IPS-NIHi7 (cell line): ENCODE results near the gene AZIN2.

ENCODE experiments used
- DNase-seq: peaks from one replicate; pipeline ENCODE4 v3.0.0; 2012; ENCODE audit warnings: mixed read lengths; ENCODE audit errors: extremely low spot score

AZIN2 gene

DNA sequence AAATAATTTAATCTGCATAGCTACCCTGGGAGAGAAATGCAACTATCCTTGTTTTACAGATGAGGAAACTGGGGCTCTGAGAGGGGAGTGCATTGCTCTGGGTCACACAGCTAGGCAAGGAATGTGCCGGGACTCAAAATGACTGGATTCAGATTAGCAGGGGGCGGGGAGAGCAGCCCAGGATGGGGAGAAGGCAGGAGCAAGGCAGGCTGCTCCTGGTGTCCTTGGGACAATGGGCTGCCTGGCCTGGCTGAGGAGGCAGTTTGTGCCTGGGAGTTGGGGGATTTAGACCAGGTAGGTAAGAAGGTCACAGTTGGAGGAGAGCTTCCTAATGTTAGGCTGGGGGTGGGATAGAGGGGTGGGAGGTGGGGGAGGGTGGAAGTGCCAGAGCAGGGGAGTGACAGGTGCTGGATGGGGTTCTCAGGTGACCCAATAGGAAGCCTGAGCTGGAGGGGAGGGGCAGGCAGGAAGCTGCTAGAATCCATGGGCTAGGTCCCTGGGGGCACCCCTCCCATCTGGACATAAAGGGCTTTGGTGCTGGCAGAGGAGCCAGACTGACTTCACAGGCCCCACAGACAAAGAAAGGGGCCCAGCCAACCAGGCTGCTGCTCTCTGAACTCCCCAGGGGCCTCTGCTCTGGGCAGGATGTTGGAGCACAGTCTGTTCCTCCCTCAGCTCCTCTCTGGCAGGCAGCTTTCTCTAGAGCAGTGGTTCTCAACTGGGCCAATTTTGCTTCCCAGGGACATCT lies 71.9 kb downstream of the AZIN2 start:
- DNase-seq, result peak; percentile 83

DNA sequence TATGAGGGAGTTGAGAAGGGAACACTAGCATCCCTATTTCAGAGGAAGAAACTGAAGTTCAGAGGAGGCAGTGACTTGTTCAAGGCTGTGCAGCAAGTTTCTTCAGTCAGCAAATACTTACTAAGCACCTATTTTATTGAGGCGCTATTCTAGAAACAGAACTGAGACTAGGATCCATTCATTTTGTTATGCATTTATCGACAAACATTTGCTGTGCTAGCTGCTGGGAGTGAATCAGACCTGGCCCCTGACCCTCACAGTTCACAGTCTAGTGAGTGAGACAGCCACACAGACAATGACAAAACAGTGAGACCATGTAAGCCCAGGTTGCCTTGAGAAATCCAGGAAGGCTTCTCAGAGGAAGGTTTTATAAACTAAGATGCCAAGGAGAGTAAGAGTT lies 72.7 kb downstream of the AZIN2 start:
- DNase-seq, result no peak

DNA sequence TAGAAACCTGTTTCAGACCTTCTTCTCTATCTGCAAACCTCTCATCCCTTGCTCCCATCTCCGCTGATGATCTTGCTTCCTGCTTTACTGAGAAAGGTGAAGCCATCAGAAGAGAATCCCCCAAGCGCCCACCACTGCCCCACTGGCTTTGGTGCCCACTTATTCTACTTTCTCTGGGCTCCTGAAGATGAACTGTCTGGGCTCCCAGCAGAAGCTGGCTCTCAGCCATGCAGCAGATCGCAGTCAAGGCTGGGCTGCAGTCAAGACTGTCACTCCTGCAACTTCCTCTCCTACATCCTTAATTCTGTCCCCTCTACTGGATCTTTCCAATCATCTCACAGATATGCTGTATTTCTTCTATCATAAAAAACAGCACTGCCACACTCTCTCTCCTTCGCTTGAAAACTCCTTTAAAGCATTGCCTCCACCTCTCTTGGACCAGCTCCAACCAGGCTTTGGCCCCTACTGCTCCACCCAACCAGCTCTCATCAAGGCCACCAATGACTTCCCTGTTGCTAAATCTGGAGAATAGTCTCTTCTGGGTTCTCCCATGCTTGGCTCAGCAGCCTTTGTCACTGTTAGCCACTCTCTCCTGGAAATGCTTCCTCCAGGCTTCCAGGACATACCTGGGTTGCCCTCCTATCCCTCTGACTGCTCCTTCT lies 75.1 kb downstream of the AZIN2 start:
- no peak for DNase-seq

DNA sequence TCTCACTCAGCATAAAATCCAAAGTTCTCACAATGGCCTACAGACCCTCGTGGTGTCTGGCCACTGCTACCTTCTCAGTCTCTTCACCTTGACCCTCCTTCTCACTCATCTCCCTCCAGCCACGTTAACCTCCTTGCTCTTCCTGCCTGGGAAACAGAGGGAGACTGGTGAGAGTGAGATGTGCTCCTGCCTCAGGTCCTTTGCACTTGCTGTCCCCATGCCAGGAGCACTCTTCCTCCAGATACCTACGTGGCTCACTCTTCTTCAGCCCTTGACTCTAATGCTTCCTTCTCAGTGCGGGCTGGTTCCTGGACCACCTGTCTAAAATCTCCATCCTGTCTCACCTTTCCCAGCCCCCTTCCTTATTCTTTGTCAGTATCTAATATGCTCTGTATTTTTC lies 76.2 kb downstream of the AZIN2 start:
- no peak for DNase-seq

DNA sequence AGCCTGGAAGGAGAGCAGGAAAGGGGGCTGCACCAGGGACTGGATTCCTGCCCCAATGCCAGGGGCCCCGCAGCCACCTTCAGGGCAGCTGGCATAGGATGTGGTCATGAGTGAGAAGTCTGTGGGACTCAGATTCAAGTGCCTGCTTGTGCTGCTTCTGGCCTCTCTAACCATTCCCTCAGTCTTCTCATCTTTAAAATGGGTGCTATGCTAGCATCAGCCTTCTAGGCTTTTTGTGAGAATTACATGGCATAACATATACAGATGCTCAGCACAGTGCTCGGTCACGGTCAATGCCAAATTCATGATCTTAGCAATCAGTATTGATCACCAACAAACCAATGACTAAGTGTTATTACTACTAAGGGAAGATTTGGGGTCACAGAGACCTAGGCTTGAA lies 77.4 kb downstream of the AZIN2 start:
- no peak for DNase-seq

DNA sequence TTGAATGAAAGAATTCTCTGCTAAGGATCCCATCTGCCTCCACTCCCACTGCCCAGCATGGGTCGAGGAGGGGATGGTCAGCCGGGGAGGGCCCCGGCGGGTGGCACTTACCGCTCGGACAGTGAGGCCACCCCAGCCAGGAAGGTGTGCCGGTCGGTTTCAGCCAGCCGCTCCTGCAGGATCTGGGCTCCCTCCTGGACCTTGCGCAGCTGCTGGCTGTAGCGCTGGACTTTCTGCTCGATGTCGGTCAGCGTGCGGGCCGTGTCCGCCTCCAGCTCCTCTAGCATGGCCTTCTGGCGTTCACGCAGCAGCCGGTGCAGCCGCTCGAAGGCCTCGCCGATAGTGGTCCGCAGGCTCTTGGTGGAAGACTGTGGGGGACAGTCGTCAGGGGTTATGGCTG lies 78.6 kb downstream of the AZIN2 start:
- no peak for DNase-seq

DNA sequence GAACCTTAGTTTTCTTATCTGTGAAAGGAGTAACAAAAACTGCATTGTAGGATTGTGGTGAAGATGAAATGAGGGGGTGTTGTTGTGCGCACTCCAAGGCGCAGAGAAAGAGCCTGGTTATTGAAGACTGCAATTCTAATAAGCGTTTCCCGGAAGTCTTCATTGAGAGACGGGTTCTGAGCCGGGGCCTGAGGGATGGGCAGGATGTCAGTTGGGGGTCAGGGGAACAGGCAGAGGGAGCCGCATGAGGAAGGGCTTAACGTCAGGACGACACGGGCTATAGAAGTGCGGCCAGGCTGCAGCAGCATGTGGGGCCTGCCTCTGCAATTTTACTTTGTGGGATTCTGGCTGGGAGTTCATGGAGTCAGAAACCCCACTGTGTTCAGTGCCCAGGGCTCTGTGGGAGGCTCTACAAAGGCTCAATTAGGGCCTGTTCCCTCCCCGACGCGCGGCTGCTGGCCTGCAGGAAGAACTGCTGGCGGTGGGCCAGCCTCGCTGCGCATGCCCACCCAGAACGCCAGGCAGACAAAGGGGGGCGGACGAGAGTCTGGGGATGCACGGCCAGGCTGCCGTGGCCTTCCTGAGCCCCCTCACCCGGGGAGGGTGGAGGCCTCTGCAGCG lies 80.2 kb downstream of the AZIN2 start:
- no peak for DNase-seq

DNA sequence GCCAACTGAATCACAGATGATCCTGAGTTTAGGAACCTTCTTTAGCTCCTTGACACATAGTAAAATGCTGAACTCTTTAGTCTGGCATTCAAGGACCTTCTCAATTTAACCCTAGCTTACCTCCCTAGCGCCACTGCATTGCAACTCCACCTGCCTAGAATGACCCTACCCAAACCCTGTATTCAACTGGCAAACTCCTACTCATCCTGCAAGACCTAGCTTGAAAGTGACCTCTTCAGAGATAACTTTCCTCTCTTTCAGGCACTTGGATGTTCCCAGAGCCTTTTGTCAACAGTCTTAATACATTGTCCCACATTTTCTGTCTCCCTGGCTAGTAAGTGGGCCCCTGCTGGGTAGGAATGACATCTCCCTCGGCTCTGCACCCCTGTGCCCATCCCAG lies 81.2 kb downstream of the AZIN2 start:
- no peak for DNase-seq

DNA sequence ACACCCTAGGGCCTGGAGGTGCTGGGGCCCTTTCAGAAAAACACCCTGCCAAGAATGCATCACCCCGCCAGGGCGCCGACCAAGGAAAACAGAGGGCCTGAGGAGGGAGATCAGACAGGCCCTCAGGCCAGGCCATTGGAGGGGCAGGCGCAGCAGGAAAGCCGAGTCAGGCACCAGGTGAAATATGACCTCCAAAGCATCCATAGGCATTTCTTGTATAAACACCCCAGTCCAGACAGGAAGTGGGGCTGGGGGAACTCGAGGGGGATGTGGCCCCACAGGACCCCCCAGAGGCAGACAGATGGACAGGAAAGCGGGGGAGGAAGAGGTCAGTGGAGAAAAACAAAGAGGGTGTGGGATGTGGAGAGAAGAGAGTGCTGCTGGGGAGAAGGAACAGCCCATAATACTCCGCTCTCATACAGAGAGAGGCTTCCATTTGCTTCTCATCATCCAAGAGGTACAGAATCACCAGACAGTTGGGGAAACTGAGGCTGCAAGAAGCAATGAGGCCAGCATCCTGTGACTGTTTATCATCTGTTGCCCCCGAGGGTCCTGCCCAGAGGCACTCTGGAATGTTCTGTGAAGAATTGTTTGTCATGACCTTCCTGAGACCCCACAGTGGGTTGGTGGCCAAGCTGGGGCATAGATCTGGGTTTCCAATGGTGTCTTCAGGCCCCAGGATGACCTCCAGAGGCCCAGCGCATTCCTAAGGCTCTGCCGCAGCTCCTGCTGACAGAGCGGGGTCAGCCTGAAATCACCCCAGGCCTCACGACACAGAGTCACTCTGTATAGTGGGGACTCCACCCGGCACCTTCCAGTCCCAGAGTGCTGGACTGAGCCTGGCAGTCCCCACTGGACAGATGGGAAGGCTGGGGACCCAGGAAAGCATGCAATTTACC lies 82.9 kb downstream of the AZIN2 start:
- DNase-seq, result peak; percentile 61

DNA sequence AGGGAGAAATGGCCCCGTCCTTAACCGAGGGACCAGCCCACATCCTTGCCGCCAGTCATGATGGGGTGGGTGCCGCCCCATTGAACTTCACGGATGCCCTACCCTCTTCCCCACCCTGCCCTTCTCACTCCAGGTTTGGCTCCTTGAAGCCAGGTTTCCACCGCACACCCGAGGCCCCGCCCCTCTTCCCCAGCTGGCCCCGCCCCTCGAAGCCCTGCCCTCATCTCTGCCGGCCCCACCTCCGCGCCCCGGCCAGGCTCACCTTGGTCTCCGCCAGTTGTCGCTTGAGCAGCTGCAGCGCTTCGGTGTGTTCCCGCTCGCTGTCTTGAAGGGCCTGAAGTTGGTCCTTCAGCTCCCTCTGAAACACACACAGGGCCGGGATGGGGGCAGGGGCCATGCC lies 84.3 kb downstream of the AZIN2 start:
- DNase-seq, result peak; percentile 90

DNA sequence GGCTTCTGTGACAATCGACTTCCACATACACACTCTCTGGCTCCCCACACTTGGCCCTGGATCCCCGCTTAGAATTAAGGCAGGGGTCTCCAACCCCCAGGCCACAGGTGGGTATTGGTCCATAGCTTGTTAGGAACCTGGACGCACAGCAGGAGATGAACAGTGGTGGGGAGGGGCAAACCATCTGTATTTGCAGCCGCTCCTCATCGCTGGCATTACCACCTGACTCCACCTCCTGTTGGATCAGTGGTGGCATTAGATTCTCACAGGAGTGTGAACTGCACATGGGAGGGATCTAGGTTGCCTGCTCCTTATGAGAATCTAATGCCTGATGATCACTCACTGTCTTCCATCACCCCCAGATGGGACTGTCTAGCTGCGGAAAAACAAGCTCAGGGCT lies 84.9 kb downstream of the AZIN2 start:
- DNase-seq, result no peak

DNA sequence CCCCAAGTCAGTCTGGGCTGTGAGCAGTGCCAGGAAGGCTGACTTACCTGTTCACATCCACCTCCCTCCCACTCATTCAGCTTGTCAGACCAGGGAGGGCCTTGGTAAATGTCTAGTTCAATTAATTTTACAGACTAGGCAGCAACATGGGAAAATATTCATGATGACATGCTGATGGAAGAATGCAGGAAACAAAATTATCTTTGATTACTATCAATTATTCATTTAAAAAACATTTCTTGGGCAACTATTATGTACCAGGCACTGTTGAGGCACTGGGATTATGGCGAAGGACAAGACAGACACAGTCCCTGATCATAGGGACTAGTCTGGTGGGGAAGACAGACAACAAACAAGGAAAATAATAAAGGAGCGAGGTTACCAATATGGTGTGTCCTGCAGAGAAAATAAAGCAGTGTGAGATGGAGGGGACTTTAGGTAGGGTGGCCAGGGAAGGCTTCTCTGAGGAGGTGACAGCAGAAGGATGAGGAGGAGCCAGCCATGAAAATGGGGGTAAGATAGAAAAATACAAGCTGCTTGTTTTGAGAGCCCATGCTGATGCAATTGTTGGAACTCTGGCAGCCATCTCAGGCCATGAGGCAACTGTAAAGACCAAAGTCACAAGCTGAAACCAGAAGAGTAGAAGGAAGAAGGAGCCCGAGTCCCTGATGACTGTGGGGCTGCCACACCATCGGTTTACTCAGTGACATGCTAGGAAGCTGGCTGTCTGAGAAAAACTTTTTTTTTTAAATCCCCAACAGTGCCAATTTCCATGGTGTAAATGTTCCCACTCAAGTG lies 86.9 kb downstream of the AZIN2 start:
- DNase-seq, result no peak

DNA sequence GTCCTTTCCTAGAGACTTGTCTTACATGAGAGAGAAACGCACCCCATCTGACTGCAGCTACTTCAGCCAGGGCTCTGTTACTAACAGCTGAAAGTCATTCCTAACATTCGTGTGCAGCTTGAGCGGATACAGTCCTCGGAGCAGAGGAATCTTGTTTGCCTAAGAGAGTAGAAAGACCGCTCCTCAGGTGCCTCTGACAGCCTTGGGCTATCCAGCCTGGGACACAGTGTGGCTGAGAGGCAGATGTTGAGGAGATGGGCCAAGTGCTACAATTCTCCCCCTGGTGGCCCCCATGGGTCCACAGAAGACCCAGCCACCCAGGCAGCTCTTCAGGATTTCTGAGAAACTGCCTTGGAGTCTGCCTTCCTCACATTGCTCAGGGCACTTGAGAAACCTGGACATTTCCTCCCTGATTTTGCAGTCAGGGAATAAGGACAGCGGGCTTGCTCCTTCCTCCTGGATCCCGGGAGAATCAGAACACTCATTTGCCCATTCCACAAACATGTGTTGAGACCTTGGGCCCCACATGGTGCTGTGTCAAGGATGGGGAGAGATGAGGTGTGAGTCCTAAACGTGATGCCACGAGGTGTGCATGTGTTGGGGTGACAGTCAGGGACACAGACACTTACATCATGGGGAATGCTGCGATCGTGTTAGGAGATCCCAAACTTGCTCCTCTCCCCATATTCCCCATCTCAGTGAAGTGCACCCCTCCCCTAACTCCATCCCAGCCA lies 87.8 kb downstream of the AZIN2 start:
- no peak for DNase-seq

DNA sequence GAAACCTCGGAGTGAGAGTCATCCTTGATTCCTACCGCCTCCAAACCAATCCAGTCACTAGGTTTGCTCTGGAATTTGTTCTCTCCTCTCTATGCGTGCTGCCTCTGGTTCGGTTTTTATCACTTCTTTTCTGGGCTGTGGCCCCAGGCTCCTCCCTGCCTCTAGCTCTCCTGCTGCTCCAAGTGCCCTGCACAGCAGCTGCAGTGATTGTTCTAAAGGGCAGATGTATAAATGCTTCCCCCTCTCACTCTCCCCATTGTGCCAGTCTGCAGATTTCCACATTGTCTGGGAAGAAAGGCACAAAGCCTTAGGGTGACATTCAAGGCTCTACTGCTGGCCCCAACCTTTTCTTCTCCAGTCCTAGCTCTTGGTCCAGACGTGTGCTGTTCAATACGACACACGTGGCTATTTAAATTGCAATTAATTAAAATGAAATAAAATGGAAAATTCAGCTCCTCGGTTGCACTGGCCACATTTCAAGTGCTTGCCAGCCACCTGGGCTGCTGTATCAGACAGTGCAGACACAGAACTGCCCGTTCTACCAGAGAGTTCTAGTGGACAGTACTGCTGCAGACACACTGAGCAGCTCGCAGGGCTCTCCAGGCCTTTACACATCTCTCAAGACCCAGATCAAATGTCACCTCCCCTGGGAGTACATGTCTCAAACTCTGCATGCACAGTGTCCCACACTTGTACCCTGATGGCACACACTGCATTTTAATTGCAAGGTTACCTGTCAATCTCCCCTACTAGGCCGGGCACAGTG lies 88.5 kb downstream of the AZIN2 start:
- no peak for DNase-seq
